GM21528 (cell line): ENCODE measurements around the gene STK24.
A peak's percentile ranks its signal among the peaks of the same experiment; 100 is the strongest.

Source experiments
- ATAC-seq: cut with Tn5 transposase; IDR thresholded peaks from one replicate; pipeline ENCODE4 v1.9.1; 2021; ENCODE audit warnings: mild to moderate bottlenecking, moderate library complexity; ENCODE audit not compliant: unreplicated experiment, low FRiP score

The STK24 gene

DNA sequence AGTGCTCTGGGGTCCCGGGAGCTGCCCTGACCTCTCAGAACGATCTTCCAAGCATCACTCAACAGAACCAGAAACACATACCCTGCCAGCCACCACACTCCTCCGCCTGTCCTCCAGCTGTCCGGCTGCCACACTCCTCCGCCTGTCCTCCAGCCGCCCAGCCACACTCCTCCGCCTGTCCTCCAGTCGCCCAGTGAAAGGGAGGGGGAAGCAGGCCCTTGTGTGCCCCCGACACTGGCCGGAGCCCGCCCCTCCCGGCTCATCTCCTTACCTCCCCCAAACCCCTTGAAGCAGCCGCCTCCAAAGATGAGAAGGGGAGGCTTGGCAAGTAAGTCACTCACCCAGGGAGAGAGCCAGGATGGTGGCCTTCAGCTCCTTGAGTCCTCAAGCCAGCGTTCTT lies 40.2 kb downstream of the STK24 start:
- ATAC-seq: no peak

DNA sequence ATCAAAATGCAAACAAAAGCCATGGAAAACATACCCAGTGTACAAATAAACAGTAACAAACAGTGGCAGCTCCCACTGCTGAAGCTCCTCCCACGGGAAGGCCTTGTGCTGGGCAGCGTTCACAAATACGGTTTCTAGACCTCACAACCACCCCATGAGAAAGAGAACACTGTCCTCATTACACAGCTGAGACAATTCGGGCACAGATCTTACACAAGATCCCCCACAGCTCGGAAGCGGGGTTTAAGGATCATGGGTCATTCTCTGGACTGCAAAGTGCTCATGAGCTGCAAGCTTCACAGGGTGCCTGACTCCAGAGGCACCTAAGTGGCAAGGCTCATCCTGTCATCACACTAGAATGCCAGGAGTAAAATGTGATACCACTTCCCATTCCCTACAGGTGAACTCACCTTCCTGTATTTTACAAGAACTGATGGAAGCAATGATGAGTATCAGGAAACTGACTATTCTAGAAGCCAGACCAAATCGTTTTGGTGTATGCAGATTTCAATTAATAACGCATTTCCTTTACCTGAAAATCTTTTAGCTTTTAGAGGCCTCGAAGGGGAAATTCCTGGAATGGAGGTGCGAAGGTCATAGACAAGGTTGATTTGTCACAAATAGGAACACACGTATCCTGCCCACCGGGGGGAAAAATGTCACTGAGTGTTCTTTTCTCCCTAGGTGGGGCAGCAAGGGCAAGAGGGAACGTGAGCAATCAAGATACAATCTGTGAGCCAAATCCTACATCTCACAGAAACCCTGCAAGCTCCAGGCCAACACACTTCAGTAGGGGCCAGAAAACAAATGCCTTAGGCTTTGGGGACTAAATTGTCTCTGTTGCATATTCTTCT lies 41.2 kb downstream of the STK24 start:
- no peak for ATAC-seq

DNA sequence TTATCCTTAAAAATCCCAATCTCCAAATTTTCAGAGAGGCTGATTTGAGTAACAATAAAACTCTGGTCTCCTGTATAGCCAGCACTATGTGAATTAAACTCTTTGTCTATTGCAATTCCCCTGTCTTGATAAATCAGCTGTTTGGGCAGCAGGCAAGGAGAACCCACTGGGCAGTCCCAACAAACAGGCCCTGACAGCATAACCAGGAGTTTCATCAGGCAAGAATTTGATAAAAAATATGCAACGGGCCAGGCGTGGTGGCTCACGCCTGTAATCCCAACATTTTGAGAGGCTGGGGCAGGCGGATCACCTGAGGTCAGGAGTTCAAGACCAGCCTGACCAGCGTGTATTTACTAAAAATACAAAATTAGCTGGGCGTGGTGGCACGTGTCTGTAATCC lies 42.1 kb downstream of the STK24 start:
- ATAC-seq: no peak

DNA sequence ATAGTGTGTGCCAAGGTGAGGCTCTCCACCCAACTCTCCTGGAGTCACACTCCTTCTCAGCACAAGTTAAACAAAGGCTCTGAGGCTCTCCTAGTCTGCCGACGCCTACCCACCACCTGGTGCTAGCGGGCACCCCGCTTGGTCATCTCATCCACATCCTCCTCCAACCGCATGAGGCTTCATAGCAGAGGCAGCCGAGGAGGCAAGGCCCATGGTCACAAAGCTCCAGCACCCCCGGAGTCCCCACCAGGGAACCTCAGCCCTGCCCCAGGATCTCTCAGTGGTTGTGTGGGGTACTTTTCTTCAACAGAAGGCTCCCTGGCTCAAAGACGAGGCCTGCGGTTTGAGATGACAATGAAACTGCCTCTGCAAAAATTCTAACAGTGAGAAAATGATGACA lies 43.0 kb downstream of the STK24 start:
- ATAC-seq: no peak

DNA sequence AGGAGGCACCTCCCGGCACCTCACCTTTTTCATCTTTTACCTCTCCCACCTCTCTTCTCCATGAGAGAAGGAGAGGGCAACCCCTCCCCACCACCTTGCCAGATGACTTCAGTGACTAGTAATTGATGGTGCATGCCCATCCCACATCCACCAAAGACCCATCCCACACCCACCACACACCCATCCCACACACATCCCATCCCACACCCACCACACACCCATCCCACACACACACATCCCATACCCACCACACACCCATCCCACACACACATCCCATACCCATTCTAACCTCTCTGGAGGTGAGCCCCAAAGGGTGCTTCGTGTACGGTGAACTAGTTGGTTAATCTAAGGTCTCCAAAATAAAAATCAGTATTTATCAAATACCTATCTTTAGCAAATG lies 44.7 kb downstream of the STK24 start:
- ATAC-seq: no peak

DNA sequence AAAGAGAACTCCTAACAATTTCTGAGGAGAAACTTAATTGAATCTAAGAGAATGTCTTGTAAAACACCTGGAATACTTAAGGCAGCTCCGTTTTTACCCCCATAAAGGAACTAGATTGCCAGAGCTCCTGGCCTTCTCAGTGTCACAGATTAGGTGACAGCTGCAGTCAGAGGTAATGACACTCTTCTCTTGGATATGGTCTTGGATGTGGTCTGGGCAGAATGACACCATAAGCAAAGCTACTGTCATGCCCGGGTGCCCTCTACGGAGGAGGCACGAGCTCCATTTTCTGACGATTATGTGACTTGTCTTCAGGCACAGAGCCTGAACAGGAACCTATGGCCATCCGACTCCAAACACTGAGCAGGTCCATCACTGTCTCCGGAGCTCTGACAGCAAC lies 46.7 kb downstream of the STK24 start:
- no peak for ATAC-seq

DNA sequence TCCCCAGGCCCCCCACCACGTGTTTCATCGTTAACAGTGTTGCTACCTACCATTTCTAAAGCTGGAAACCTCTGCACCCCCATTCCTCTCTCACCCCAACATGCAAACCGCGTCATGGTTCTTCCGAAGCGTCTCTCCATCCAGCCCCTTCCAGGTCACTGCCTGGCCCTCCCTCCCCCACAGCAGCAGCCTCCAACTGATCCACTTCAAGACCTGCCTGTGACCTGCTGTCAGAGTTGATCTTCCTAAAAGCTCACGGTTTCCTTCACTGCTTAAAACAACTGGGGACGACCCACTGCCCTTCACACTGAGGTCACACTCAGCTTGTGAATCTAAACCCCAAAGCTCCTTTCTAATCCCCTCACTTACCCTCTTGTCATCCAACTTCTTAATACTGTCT lies 47.7 kb downstream of the STK24 start:
- ATAC-seq: no peak

DNA sequence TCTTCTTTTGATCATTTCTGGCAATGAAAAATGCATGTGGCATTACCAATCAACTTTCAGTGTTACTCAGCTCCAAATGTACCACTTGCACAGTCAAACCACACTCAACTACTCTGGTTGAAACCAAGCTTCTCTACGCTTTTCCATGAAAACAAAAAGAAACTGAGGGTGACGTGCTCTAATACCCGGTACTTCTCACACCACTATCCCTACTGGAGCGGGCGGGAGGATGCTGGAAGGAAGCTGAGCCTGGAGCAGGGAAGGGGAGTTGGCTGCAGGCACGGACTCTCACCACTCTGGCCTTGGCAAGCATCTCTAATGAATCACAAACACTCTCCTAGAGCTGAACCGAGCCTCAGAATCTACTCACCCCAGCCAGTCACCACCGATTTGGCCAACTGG lies 48.2 kb downstream of the STK24 start:
- ATAC-seq: no peak

DNA sequence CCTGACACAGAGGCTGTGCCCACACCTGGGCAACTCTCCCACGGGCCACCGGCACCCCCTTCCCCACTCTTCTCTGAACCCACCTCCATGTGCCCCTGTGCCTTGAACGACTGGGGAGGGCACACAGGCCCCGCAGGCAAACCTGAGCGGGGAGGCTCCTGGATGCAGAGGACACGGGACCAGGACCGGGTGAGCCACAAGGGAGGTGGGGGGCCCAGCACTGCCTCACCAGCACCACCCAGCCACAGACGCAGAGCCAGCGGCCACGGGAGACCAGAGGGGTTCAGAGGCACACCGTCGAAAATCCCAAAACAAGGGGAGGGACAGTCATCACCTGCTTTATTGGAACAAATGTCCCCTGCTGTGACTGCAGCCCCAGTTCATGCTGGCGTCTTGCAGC lies 49.4 kb downstream of the STK24 start:
- ATAC-seq: no peak

DNA sequence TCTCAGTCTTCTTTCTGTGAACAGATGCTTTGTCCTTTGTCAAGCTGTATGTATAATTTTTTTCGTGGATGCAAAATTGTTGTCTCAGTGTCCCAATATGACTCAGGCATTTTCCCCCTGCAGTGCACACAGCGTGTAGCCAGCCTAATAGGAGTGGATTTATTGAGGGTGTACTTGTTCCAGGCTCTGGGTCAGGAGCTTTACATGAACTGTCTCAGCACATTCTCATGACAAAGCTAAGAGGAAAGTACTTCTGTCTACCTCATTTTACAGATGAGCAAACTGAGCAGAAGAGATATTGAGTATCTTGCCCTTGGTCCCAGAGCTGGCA lies 50.8 kb downstream of the STK24 start:
- ATAC-seq: no peak

DNA sequence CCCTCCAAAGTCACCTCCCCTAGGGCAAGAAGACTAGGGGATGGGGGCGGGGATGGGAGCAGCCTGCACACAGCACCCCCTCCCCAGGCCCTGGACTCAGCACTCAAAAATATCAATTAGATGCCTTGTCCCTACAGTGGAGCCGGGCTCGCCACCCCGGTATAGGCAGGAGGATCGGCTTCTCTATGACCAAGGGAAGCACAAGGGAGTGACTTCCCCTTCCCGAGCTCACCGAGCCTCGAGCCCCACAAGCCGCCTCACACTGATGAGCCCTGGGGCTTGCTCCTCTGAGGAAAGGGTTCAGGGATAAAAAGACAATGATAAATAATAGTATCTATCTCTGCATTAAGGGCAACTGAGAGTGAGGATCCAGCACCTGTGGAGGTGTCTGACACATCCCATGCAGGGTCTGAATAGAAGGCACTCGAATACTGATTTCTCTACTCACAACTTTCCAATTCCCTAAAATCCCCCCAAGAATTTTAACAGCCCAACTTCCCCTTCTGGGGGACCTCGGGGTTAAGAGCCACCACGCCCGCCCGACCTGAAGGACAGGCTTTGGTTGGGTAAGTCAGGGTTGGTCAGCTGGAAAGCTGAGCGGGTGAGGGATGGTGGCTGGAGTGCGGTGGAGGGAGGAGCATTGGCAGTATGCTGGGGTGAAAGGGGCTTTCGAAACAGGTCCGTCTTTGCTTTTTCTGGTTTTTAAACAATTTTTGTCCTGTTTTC lies 51.3 kb downstream of the STK24 start:
- ATAC-seq: no peak

DNA sequence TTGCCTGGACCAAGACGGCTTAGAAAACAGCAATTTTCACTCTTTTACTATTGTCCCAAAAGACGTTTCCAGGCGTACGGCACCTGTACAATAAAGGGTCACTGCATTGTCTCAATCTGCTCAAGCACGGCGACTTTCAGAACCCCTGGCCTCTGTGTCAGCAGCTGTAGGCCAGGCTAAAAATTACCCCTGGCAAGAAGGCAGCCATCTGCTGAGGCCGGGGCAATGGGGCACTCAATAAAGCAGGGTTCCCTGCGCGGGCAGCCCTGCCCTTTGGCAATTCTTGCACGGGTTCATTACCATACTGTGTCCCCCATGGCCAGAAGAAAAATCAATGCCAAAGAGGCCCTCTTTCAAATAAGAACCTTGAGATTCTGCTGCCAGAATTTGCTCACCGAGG lies 52.1 kb downstream of the STK24 start:
- ATAC-seq: no peak

DNA sequence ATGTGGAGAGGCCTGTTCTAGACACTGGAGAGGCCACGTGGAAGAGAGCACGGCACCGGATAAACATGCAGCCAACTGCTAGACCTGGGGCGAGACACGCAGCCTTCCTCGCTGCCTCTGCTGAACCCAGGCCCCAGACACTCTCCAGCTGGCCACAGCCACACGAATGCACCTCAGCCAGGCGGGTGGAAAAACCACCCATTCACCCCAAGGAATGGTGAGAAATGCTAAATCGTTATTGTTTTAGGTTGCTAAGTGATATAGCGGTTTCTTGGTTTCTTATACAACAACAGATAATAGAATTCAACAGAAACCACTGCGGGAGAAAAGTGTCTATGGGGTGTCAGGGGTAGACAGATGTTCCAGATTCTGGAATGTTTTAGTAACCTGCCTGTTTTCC lies 52.5 kb downstream of the STK24 start:
- ATAC-seq: no peak

DNA sequence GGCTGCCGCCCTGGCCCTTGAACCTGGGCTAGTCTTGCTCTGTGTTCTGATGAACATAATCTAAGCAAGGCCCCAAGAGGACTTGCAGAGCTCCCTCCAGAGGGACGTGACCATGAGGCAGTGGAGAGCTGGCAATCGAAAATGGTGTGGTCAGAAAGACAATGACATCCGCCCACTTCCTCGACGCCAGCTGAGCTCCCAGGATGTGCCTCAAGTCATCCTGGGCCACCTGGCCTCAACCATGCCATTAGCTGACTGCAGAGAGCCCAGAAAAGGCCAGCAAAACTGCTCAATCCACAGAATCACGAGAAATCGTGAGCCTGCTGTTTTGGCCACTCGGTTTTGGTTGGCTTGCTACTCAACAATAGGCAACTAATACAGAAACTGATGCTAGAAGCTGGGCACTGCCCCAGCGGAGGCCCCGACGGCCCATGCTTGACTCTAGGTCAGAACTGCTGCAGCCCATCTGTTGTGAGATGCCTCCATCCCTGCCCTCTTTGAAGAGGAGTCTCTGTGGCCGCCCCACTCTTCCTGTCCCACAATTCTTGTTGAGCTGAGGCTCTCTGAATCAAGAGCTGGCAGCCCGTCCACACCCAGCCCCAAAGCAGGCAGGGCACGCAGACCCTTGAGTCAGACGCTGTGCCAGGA lies 53.3 kb downstream of the STK24 start:
- ATAC-seq: peak; percentile 44

DNA sequence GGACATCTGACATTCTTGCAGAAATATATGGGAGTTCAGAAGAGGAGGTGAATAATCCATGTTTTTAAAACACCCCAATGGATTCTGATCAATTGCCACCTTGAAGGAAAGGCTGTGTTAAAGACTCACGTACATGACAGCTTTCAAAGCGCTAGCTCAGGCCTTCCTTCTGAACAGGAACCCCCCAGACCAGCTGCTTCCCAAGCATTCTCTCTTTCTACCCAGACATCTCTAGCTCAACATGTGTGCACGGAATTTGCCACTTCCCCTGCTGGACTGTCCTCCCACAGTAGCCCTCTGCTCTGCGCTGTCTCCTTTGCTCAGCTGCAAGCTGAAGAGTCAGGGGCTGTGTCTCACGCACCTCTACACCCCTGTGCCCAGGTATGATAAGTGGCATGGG lies 54.5 kb downstream of the STK24 start:
- ATAC-seq: no peak

DNA sequence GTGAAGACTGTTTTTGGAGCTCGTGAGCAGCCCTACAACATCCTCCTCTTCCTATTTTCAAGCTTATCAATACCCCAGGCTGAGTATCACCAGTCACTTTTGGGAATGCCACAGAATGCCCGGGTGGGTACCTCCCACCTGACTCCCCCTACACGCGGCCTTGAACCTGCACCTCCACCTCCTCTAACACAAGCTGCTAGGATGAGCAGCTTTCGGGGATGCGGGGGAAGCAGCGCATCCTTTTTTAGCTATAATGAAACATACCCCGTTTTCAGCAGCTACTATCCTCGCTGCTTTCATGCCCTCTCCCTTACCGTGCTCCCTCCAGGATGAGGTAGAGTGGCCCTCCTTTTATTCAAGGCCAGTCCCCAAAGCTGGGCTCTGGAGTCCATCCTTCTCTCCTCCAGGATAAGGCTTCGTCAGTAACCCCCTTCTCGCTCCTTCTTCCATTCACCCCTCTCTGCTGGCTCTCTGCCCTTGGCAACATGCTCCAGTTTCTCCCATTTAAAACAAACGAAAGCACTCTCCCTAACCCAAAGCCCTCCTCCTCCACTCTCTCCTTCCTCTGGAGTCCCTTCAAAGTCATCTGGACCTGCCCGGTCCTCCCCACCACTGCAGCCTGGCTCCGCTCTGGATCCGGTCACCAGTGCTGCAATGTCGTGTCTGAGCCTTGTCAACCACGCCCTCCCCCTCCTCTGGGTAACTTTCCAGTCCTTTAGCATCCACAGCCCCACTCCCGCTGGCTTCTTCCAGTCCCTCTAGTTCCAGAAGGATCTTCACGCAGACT lies 55.3 kb downstream of the STK24 start:
- ATAC-seq: no peak

DNA sequence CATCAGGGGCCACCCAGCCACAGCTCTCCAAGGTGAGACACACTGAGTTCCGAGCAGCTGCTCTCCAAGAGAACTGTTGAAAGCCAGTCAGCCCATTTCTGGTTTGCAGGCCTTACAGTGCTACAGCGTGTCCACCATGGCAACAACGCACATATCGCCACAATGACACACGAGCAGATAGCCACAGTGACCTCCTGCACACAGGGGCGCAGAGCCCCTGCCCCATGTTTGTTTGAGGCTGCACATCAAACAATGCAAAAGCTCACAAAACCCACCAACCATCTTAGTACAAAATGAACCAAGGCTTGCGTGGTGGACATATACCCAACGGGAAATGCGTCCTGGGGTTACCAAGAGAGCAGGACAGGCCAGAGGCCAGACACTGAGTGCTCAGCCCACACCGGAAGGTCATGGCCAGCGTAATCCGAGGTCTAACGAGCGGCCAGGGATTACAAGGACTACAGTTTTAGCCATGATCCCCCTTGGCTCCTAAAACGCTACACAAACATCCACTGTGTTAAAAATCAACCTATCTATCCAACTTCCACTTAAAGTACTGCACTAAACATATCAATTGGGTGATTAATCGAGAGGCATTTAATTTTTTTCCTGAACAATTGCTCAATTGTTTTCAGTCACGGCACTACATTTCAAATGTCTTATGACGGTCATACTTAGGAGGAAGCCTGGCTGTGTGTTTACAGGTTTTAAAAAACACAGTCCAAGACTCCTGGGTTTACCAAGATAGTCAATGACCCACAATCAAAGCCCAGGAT lies 56.0 kb downstream of the STK24 start:
- no peak for ATAC-seq

DNA sequence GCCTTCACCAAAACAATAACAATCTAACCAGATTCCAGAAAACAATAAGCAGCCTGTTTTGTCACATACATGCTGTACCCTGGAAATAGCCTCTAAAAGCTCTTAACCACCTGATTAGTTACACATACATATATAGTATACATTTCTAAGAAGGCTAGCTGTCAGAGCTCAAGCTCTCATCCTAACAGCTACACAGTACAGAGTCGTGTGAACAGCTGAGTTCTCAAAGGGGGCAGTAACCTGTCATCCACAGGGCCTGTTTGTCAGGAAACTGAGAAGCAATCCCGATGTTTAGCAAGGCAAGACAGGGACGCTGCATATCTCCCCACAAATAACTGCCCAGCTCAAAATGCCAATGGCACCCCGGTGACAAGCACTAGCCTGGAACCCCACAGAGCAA lies 56.9 kb downstream of the STK24 start:
- ATAC-seq: no peak

DNA sequence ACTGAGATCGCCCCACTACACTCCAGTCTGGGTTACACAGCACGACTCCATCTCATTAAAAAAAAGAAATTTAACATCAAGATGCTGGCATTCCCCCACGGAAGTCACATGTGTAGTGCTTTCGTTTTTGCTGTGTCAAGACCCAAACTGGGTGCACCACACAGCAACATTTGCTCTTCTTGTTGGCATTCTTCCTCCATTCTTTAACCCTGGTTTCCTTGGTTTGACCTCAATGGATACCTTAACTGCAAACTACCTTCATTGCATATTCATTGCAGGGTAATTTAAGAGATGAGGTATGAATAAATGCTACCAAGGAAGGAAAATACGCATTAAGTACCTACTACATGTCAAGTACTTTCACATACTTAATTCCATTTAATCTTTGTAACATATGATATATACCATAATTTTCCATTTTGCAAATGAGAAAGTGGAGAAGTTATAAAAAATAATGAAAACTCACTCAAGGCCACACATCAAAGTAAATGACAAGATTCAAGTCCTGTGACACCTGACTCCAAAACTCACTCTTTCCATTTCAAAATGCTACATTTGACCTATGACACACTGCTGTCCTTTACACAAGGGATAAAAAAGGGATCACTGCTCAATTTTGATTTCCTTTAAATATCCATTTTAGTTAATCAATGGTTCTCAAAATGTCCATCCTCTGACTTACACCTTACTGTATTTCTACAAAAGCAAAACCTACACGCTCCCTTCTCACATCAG lies 59.2 kb downstream of the STK24 start:
- no peak for ATAC-seq
